Endothelial cell of umbilical vein (primary cell): ENCODE results near the gene APLP2.

Experiments
- EZH2 ChIP-seq: IDR thresholded peaks from 2 replicates; pipeline ENCODE4 v1.6.1; 2012; ENCODE audit warnings: borderline replicate concordance, low read depth, mild to moderate bottlenecking, moderate library complexity, low read length, inconsistent platforms; ENCODE audit not compliant: severe bottlenecking
- FOS ChIP-seq: IDR thresholded peaks from 2 replicates; pipeline ENCODE4 v1.6.1; 2011; ENCODE audit warnings: mild to moderate bottlenecking, low read length, moderate library complexity, borderline replicate concordance; ENCODE audit not compliant: insufficient read depth
- JUN ChIP-seq: IDR thresholded peaks from 2 replicates; pipeline ENCODE4 v1.6.1; 2011; ENCODE audit warnings: borderline replicate concordance, low read depth; ENCODE audit not compliant: insufficient read length, insufficient read depth
- MYC ChIP-seq: IDR thresholded peaks from one replicate; pipeline ENCODE4 v1.6.1; 2011; ENCODE audit warnings: mild to moderate bottlenecking, low read depth, low read length
- POLR2A ChIP-seq: IDR thresholded peaks from 2 replicates; pipeline ENCODE4 v1.6.1; 2012; ENCODE audit warnings: low read depth, mild to moderate bottlenecking, control low read depth, low read length
- POLR2AphosphoS5 ChIP-seq: IDR thresholded peaks from 2 replicates; pipeline ENCODE4 v1.6.1; 2012; ENCODE audit warnings: low read depth, mild to moderate bottlenecking, control low read depth, low read length, moderate library complexity; ENCODE audit not compliant: insufficient read depth
- TF ChIP-seq, protein P1 (sequence below), 2 donors: IDR thresholded peaks; 1 replicate in 1 of 2; 2 replicates in 1 of 2; pipeline ENCODE4 v1.5.1; 2011; ENCODE audit warnings: low read length in 2 of 2, mild to moderate bottlenecking in 2 of 2, moderate library complexity in 2 of 2, control low read depth in 1 of 2, inconsistent platforms in 1 of 2, low read depth in 1 of 2; ENCODE audit not compliant: insufficient read depth in 1 of 2; ENCODE audit errors: extremely low read depth in 1 of 2
- TF ChIP-seq, protein P2 (sequence below): IDR thresholded peaks from 2 replicates; pipeline ENCODE4 v1.6.1; 2011; ENCODE audit not compliant: insufficient read depth, insufficient read length

DNA sequence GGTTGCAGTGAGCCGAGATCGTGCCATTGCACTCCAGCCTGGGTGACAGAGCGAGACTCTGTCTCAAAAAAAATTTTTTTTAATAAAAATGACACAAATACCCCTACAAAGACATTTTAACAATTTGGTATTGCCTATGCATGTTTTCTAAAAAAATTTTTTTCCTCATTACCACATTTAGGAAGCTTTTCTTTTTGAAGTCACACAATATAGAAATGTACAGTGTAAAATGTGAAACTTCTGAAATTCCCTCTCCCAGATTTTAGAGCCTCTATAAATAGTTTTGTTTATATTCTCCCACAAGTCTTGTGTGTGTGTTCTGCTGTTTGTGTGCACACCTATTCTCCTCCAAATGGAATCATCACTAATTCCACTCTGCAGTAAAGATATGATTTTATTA, 97.5 kb downstream of the APLP2 start:
- TF ChIP-seq, protein P1, sequence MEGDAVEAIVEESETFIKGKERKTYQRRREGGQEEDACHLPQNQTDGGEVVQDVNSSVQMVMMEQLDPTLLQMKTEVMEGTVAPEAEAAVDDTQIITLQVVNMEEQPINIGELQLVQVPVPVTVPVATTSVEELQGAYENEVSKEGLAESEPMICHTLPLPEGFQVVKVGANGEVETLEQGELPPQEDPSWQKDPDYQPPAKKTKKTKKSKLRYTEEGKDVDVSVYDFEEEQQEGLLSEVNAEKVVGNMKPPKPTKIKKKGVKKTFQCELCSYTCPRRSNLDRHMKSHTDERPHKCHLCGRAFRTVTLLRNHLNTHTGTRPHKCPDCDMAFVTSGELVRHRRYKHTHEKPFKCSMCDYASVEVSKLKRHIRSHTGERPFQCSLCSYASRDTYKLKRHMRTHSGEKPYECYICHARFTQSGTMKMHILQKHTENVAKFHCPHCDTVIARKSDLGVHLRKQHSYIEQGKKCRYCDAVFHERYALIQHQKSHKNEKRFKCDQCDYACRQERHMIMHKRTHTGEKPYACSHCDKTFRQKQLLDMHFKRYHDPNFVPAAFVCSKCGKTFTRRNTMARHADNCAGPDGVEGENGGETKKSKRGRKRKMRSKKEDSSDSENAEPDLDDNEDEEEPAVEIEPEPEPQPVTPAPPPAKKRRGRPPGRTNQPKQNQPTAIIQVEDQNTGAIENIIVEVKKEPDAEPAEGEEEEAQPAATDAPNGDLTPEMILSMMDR (IDR thresholded peaks at IDR 0.05; ENCODE audit: extremely low read depth in 1 of 2, insufficient read depth in 1 of 2, low read depth in 1 of 2, low read length in 2 of 2) = no peak
- TF ChIP-seq, protein P2, sequence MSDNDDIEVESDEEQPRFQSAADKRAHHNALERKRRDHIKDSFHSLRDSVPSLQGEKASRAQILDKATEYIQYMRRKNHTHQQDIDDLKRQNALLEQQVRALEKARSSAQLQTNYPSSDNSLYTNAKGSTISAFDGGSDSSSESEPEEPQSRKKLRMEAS = no peak
- TF ChIP-seq POLR2A = no peak
- no peak for TF ChIP-seq FOS
- TF ChIP-seq EZH2 = no peak
- no peak for TF ChIP-seq POLR2AphosphoS5
- TF ChIP-seq JUN = no peak
- no peak for TF ChIP-seq MYC
